ENCODE results near the gene KIAA0930.
"Not testable (repeated sequence)": the region's sequence is repeated elsewhere in the genome, so short reads cannot be mapped to it uniquely, and the experiment has no call there.

KIAA0930 gene

GRCh38 chr22:45200860-45201511 lies 39.7 kb downstream of the KIAA0930 start:
- no peak for DNase-seq (ENCODE audit: low spot score)

GRCh38 chr22:45200230-45200629 lies 40.5 kb downstream of the KIAA0930 start:
- no peak for DNase-seq (ENCODE audit: low spot score)

- DNase-seq (ENCODE audit: low spot score), result no peak
These were observed 41.0 kb downstream of the KIAA0930 start for GRCh38 chr22:45199723-45200122.

- no peak for DNase-seq (ENCODE audit: low spot score)
These were observed 42.3 kb downstream of the KIAA0930 start for GRCh38 chr22:45198463-45198795.

- DNase-seq (ENCODE audit: low spot score), result no peak
These were observed 42.9 kb downstream of the KIAA0930 start for GRCh38 chr22:45197606-45198462.

- DNase-seq (ENCODE audit: low spot score), result no peak
These were observed 43.6 kb downstream of the KIAA0930 start for GRCh38 chr22:45196926-45197605.

- DNase-seq (ENCODE audit: low spot score), result no peak
These were observed 44.4 kb downstream of the KIAA0930 start for GRCh38 chr22:45196308-45196707.

- DNase-seq (ENCODE audit: low spot score), result no peak
These were observed 45.1 kb downstream of the KIAA0930 start for GRCh38 chr22:45195616-45196015.

GRCh38 chr22:45194686-45195085 lies 46.0 kb downstream of the KIAA0930 start:
- no peak for DNase-seq (ENCODE audit: low spot score)

GRCh38 chr22:45192701-45193187 lies 48.0 kb downstream of the KIAA0930 start:
- DNase-seq (ENCODE audit: low spot score), result no peak

GRCh38 chr22:45191746-45192145 lies 48.9 kb downstream of the KIAA0930 start:
- DNase-seq (ENCODE audit: low spot score), result not testable (repeated sequence)

GRCh38 chr22:45190202-45190872 lies 50.4 kb downstream of the KIAA0930 start:
- no peak for DNase-seq (ENCODE audit: low spot score)

GRCh38 chr22:45188779-45189178 lies 51.9 kb downstream of the KIAA0930 start:
- DNase-seq (ENCODE audit: low spot score), result no peak

- no peak for DNase-seq (ENCODE audit: low spot score)
These were observed 52.8 kb downstream of the KIAA0930 start for GRCh38 chr22:45187891-45188290.

- no peak for DNase-seq (ENCODE audit: low spot score)
These were observed 54.8 kb downstream of the KIAA0930 start for GRCh38 chr22:45185718-45186514.

- DNase-seq (ENCODE audit: low spot score), result no peak
These were observed 56.7 kb downstream of the KIAA0930 start for GRCh38 chr22:45183974-45184373.

- no peak for DNase-seq (ENCODE audit: low spot score)
These were observed 58.9 kb downstream of the KIAA0930 start for GRCh38 chr22:45181766-45182165.

GRCh38 chr22:45181240-45181639 lies 59.5 kb downstream of the KIAA0930 start:
- no peak for DNase-seq (ENCODE audit: low spot score)

- no peak for DNase-seq (ENCODE audit: low spot score)
These were observed 60.5 kb downstream of the KIAA0930 start for GRCh38 chr22:45180146-45180679.

- no peak for DNase-seq (ENCODE audit: low spot score)
These were observed 61.2 kb downstream of the KIAA0930 start for GRCh38 chr22:45179276-45180049.
